GM12864 (cell line): ENCODE measurements around the gene PDPK1.
A peak's percentile ranks its signal among the peaks of the same experiment; 100 is the strongest.
"Not testable (repeated sequence)": the region's sequence is repeated elsewhere in the genome, so short reads cannot be mapped to it uniquely, and the experiment has no call there.

ENCODE experiments used
- DNase-seq: peaks from one replicate; pipeline ENCODE4 v3.0.0-alpha.2; 2011; ENCODE audit warnings: low read depth
- H3K4me3 ChIP-seq: 2 replicates; pipeline ENCODE4 v1.5.1; 2011; ENCODE audit warnings: mild to moderate bottlenecking, low read depth, low read length, control low read depth
- TF ChIP-seq, protein P1 (sequence below): IDR thresholded peaks from 2 replicates; pipeline ENCODE4 v1.5.1; 2011; ENCODE audit warnings: low read depth, mild to moderate bottlenecking, moderate library complexity, low read length, control low read depth, inconsistent platforms; ENCODE audit errors: missing control alignments

PDPK1 gene

DNA sequence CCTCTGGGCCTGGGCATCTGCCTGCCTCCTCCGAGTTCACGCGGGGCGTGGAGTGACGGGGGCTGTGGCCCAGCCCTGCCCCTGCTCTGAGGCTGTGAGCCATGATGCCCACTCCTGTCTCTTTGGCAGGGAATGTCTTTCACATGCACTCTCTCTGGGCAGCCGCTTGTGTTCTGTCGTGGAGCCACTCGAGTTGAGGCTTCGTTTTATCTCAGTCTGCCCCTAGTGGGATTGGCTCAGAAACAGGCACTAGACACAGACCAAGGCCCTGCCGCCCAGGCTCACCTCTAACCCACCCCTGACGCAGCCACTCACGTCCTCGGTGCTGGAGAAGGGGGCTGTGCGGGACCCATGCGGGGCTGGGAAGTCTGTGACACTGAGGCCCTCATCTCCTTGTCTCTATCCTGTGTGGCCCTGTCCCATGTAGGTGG, 77.0 kb downstream of the PDPK1 start:
- H3K4me3 ChIP-seq, result no peak overlapping the region
- TF ChIP-seq, protein P1, sequence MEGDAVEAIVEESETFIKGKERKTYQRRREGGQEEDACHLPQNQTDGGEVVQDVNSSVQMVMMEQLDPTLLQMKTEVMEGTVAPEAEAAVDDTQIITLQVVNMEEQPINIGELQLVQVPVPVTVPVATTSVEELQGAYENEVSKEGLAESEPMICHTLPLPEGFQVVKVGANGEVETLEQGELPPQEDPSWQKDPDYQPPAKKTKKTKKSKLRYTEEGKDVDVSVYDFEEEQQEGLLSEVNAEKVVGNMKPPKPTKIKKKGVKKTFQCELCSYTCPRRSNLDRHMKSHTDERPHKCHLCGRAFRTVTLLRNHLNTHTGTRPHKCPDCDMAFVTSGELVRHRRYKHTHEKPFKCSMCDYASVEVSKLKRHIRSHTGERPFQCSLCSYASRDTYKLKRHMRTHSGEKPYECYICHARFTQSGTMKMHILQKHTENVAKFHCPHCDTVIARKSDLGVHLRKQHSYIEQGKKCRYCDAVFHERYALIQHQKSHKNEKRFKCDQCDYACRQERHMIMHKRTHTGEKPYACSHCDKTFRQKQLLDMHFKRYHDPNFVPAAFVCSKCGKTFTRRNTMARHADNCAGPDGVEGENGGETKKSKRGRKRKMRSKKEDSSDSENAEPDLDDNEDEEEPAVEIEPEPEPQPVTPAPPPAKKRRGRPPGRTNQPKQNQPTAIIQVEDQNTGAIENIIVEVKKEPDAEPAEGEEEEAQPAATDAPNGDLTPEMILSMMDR, result no peak
- DNase-seq, result no peak

DNA sequence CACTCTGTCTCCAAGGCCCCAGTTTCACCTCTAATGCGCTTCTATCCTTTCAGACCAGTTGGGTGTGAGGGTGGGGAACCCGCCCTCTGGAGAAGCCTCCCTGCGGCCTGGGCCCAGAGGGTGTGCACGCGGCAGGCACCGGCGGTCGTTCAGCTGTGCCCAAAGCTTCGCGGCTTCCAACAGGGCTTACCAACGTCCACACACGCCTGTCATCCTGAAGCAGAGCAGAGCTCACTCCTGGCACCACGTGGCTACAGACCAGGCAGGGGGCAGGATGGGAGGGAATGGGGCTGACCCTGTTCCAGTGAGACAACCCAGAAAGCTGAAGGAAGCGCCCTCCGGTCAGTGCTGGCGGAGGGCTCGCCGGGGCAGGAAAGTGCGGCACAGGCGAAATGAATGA, 81.1 kb downstream of the PDPK1 start:
- H3K4me3 ChIP-seq, DNase-seq: not testable (repeated sequence)

DNA sequence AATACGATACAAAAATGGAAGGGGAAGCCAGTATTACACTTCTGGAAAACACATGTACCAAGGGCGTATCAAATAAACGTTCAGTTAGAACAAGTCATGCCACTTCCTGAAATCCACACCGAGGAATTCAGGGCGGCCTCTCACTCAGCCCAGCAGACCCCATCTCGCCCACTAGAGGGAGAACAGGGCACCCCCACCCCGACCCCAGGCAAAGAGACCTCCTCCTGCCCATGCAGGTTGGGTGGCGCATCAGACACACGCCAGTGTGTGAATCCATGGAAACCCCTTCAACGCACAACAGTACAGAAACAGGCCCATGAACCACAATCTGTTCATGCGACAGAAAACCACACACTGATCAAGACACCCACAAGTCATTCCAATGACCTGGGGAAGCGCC, 81.8 kb downstream of the PDPK1 start:
- not testable (repeated sequence) for H3K4me3 ChIP-seq, DNase-seq

- not testable (repeated sequence) for H3K4me3 ChIP-seq, DNase-seq
These were observed 83.0 kb downstream of the PDPK1 start for GRCh38 chr16:2620870-2621269.

GRCh38 chr16:2621395-2621794, 83.6 kb downstream of the PDPK1 start:
- not testable (repeated sequence) for DNase-seq, H3K4me3 ChIP-seq

DNA sequence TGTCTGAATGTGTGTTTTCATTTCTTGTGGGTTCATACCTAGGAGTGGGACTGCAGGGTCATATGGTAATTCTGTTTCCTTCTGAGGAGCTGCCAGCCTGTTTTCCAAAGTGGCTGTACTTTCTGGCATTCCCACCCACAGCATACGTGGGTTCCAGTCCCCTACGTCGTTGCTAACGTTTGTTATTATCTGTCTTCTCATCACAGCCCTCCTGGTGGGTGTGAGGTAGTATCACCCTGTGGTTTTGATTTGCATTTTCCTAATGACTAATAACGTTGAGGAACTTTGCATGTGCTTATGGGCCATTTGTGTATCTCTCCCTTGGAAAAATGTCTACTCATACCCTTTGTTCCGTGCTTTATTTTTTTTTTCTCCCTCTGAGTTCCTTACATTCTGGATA, 89.3 kb downstream of the PDPK1 start:
- not testable (repeated sequence) for H3K4me3 ChIP-seq, DNase-seq

DNA sequence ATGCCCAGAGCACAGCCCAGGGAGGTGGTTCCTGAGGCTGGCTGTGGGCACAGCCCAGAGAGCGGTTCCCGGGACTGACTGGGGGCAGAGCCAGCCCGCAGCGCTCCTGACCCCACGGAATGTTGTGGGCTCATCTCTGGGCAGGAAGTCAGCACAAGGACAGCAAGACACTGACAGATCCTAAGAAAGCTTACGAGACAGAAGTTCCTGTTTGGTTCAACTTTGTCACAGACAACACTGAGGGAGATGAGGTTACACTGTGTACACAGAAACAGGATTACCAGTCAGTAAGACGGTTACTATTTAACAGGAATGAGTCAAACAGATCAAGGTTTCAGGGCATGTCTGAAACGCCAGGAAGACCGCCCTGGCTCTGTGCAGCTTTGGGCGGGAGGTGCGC, 93.4 kb downstream of the PDPK1 start:
- not testable (repeated sequence) for H3K4me3 ChIP-seq, DNase-seq

DNA sequence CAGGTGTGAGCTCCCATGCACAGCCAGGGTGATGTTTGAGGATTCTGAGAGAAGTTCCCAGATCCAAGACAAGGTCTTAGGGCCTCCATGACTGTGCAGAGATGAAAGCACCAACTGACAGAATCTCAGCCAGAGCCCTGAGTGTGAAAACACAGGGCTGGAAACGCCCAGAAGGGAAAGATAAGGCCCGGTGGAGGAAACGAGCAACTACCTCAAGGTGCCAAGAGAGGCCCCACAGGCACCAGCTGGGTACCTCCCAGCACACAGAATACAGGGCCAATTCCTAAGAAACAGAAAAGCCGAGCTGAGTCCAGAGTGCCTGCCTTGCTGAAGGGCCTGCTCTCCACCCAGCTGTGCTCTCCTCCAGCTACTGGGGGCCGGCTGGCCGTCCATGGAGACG, 94.5 kb downstream of the PDPK1 start:
- H3K4me3 ChIP-seq, DNase-seq: not testable (repeated sequence)

DNA sequence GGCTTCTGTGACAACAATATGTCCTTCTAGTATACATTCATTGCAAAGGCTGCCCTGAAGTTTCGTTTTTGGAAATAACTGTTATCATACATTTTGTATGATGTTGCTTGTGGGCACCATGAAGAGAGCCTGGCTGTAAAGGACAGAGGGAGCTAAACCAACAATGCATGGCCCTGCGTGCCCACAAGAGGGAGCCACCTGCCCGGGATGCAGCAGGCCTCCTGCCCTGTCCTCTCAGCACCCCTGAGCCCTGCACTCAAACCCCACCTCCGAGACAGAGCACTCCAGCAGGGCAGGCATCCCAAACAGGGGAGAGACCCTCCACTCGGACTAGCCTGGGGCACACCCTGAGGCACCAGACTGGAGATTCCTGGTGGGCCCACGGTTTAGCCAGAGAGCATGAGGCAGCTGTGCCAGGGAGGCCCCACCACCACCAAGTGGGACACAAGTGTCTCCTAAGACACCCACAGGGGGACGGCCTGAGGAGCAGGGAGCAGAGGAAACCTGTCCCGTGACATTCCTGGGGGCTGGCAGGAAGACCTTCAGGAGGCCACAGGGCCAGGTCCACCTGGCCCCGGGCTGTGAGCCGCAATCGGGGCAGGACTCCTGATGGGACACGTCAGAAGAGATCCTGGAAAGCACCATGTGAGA, 101.4 kb downstream of the PDPK1 start:
- DNase-seq, H3K4me3 ChIP-seq: not testable (repeated sequence)
- TF ChIP-seq, protein P1, result peak; percentile 7

DNA sequence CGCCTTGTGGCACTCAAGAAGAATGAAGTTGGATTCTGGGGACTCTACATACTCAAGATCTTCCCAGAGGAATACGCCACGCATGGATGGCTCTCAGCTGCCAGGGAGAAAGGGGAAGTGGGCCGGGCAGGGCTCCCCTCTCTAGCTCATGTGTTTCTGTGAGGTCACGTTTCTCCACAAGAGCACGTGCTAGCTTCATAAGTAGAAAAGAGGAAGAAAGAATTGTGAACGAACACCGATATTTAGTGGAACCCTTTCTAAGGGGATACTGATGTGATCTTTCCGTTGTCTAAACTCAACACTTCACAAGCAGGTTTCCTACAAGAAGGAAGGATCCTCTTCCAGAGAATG, 101.9 kb downstream of the PDPK1 start:
- DNase-seq, H3K4me3 ChIP-seq: not testable (repeated sequence)

GRCh38 chr16:2642561-2642960, 104.7 kb downstream of the PDPK1 start:
- H3K4me3 ChIP-seq, DNase-seq: not testable (repeated sequence)

GRCh38 chr16:2644754-2645453, 107.1 kb downstream of the PDPK1 start:
- not testable (repeated sequence) for DNase-seq, H3K4me3 ChIP-seq

DNA sequence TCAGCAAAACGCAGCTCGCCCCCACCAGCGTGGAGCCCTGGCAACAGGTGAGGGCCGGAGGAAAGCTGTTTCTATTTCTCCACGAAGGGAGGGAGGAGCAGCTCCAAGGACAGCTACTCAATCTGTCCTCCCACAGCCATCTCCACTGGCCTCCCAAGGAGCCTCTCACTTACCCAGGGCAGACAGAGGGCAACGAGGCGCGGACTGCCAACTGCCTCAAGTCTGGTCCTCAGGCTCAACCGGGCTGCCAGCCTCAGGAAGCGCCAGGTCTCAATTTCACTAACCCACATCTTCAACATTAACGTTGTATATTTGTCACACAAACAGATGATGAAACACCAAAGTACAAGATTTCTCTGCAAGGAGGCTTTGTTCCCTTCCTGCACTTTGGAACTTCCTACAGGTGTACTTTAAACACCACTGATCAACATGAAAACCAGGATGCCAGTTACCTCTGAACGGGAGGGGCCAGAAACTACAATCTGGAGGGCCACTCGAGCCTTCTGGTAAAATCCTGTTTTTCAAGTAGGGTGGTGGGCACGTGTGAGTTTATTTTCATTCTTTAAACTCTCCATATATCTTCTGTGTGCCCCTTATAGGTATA, 113.5 kb downstream of the PDPK1 start:
- DNase-seq, result not testable (repeated sequence)

More for the DNA sequence above, 113.5 kb downstream of the PDPK1 start:
- not testable (repeated sequence) for H3K4me3 ChIP-seq
